GM18519 (cell line): Measurements from ENCODE around the gene PHPT1.

Source experiments
- ATAC-seq: cut with Tn5 transposase; IDR thresholded peaks from one replicate; pipeline ENCODE4 v1.9.1; 2021; ENCODE audit warnings: mild to moderate bottlenecking, moderate library complexity; ENCODE audit not compliant: unreplicated experiment, low FRiP score

PHPT1 gene

DNA sequence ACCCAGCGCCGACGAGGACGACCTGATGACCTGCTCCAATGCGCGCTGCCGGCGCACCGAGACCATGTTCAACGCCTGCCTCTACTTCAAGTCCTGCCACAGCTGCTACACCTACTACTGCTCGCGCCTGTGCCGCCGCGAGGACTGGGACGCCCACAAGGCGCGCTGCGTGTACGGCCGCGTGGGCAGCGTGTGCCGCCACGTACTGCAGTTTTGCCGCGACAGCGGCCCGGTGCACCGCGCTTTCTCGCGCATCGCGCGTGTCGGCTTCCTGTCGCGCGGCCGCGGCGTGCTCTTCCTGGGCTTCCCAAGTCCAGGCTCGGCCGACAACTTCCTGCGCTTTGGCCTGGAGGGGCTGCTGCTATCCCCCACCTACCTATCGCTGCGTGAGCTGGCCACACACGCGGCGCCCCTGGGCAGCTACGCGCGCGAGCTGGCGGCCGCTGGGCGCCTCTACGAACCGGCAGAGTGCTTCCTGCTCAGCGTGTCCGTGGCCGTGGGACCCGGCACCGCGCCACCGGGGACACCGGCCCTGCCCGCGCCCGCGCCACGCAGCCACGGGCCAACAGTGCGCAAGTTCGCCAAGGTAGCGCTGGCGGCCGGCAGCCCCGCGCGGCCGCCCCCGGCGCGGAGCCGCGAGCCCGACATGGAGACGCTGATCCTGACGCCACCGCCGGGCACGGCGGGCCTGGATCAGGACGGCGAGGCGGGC, 2.7 kb upstream of the PHPT1 start:
- no peak for ATAC-seq

DNA sequence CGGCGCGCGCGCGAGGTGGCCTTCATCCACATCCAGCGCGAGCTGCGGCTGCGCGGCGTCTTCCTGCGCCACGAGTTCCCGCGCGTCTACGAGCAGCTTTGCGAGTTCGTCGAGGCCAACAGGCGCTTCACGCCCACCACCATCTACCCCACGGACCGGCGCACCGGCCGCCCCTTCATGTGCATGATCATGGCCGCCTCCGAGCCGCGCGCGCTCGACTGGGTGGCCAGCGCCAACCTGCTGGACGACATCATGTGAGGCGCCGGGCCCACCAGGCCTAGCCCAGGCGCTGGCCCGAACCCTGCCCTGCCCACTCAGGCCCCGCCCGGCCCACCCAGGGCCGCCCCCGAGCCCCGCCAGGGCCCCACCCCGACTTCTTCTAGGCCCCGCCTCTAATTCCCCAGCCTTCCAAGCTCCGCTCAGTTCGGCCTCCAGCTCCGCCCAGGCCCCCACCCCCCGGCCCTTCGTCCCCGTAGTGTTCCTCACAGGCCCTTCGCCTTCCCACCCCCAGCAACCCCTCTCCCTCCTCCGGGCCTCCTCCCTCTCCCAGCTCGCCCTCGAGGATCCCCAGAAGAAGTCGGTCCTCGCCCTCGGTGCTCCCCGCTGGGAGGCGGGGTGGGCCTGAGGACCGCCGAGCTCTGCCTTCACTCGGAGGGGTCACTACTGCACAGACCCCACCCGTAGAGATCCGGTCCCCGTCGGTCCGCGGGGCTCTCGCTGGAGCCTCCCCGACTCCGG, 2.0 kb upstream of the PHPT1 start:
- no peak for ATAC-seq

DNA sequence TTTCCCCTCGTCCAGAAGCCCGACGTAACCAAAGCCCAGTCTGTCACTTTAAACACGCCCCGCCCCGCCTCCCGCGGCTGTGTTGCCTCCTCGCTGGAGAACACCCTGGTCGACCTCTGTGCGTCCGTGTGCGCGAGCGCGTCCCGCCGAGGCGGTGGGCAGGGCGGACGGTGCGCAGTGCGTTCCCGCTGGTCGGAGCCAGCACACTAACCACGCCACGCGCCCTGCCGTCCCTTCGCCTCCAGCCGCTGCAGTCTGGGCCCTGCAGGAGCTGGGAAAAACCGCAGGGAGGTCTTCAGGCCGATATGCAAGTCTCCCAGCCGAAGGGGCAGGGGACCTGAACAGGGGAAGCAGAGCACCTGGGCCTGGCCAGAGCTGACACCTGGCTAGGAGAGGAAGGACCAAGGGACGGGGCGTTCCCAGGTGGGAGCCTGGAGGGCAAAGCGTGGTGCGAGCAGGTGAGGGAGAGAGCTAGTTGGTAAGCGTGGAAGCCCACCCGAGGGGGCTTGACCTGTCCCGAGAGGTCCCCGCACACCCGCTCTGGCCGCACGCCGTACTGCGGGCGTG, 1.3 kb upstream of the PHPT1 start:
- ATAC-seq = no peak

- ATAC-seq = no peak
These were observed 694 bp upstream of the PHPT1 start for GRCh38 chr9:136848393-136849037.

DNA sequence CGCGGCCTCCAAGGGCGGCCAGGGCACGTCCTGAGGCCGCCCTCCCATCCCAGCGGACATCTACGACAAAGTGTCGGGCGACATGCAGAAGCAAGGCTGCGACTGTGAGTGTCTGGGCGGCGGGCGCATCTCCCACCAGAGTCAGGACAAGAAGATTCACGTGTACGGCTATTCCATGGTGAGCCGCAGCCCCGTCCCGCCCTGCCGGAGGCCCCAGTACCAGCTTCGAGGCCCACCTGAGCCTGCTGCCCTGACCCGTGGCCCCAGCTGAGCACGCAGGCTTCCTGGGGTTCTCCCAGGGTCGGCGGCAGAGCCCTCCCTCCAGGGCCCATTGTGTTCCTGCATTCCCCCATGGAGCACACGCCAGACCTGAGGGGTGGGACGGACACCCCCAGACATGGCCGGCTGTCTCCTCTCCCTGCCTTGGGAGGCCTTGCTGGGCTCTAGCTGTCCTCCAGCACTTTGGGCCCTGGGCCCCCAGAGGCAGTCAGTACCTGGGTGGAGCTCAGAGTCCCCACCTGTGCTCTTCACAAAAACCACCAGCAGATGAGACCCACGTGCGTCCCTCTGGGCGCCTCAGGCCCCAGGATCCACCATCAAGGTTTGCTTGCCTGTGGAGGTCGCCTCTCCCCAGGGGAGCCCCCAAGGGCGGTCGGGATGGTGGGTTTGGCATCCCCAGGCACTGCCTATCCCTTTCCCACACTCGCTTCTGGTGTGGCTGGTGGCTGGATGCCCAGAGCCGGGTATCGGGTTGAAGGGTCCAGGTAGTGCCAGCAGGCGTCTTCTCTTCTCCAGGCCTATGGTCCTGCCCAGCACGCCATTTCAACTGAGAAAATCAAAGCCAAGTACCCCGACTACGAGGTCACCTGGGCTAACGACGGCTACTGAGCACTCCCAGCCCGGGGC, 1.0 kb downstream of the PHPT1 start:
- no peak for ATAC-seq

DNA sequence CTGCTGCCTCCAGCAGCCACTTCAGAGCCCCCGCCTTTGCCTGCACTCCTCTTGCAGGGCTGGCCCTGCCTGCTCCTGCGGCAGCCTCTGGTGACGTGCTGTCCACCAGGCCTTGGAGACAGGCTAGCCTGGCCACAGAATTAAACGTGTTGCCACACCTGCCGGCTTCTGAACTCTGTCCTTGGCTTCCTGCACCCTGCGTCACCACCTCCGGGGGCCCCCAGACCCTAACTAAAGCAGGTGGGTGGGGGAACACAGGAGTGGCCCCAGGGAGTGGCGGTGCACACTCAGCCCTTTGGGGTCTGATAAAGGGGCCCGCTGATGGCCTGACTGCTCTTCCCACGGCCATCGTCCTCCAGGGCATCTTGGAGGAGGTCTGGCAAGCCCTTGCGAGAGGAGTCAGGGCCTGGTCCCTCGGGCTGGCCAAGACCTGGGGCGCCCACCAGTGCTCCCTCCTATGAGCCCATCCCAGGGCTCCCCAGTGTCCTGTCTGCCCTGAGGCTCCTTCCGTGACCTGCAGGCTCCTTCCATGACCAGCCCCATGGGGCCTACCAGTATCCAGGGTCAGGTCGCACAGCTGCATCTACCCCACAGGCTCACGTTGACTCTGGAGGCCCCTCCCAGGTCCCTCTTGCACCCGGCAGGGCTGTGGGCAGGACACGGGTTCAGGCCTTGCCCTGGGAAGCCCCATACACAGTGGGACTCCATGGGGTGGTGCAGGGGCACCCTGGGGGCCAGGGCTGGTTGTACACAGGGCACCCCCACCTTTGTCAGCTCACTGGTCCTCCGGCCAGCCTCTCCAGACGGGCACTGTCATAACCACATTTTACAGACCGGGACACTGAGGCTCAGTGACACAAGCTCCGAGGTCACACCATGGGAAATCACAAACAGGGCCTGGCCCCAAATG, 1.9 kb downstream of the PHPT1 start:
- no peak for ATAC-seq

DNA sequence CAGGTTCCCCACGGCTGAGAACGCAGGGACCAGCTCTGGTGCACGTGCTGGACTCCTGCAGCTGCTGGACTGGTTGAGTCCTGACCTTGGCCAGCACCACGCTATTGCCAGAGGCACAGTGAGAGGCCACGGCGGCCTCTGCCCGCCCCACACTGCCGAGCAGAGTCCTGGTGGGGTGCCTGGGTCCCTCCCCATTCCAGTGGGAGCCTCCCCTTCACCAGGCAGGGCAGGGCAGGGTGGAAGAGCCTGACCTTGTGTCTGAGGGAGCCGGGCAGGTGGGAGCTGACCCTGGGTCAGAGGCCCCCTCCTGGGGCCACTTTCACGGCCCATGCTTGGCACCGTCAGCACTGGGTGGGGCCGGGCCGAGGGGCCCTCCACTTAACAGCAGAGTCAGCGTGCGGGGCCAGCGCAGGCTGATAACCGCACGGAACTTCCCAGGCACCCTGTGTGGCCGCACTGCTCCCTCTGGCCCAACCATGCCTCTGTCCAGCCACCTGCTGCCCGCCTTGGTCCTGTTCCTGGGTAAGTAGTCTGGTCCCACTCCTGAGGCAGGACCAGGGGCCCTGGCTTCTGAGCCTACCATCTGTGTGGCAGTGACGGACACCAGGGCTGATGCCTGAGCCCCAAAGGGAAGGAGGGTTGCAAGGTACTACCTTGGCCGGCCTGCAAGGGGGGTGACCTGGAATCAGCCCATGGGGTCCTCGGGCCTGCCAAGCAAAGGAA, 2.9 kb downstream of the PHPT1 start, which contains the start of gene MAMDC4:
Gene MAMDC4, plus strand, starts transcription at position 406 of the 723 bp plus-strand sequence. Its CDS starts 71 bp downstream, at position 477.
- no peak for ATAC-seq

- ATAC-seq = no peak
These were observed 3.7 kb downstream of the PHPT1 start for GRCh38 chr9:136852664-136853595.

GRCh38 chr9:136853596-136854112, 4.4 kb downstream of the PHPT1 start:
- no peak for ATAC-seq

DNA sequence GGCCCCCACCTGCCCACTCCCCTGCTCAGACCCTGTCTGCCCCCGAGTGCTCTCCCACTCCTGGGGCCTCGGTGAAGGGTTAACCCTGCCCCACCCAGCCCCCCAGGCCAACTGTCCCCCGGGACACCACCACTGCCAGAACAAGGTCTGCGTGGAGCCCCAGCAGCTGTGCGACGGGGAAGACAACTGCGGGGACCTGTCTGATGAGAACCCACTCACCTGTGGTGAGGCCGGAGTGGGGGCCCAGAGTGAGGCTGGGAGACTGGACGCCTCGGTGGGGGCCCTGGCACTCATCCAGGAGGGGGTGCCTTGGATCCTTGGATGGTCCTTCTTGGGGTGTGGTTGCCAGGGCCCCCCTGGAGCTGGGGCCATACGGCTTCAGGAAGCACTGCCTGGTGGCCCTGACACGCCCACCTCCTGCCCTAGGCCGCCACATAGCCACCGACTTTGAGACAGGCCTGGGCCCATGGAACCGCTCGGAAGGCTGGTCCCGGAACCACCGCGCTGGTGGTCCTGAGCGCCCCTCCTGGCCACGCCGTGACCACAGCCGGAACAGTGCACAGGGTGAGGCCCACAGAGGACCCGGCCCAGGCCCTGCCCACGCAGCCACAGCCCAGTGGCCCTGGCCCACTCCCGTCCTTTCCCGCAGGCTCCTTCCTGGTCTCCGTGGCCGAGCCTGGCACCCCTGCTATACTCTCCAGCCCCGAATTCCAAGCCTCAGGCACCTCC, 5.1 kb downstream of the PHPT1 start:
- ATAC-seq = no peak

DNA sequence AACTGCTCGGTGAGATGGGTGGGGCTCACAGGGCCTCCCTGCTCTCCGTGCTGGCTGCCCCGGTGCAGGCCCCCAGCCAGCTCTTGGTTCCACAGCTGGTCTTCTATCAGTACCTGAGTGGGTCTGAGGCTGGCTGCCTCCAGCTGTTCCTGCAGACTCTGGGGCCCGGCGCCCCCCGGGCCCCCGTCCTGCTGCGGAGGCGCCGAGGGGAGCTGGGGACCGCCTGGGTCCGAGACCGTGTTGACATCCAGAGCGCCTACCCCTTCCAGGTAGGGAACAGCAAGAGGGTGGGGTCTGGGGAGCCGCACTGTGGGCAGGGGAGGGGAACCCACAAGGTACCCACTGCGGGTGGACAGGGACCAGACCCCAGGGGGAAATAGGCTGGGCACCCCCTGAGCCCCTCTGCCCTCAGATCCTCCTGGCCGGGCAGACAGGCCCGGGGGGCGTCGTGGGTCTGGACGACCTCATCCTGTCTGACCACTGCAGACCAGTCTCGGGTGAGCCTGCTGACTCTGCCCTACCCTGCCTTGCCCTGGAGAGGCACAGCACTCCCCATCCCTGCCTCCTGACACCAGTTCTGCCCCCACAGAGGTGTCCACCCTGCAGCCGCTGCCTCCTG, 5.7 kb downstream of the PHPT1 start:
- ATAC-seq = no peak

- ATAC-seq = no peak
These were observed 6.4 kb downstream of the PHPT1 start for GRCh38 chr9:136855461-136856078.

- ATAC-seq = no peak
These were observed 6.9 kb downstream of the PHPT1 start for GRCh38 chr9:136856079-136856476.

DNA sequence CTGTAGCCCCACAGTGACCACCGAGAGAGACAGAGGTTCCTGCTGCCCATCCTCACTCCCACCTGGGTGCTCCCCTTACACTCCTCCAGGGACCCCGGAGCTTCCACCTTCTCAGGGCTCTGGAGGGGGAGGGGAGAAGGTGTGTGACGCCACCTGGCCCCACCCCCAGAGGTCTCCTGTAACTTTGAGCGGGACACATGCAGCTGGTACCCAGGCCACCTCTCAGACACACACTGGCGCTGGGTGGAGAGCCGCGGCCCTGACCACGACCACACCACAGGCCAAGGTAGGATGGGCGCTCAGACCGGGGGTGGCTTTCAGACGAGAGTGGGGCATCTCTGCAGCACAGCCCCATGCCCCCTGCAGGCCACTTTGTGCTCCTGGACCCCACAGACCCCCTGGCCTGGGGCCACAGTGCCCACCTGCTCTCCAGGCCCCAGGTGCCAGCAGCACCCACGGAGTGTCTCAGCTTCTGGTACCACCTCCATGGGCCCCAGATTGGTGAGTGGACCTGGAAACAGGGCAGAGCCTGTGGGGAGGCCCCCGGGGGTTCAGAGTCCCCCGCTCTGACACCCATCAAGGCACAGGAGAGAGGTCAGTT, 7.4 kb downstream of the PHPT1 start:
- ATAC-seq = no peak

- ATAC-seq = no peak
These were observed 8.0 kb downstream of the PHPT1 start for GRCh38 chr9:136857166-136857565.
